Keratinocyte (primary cell): ENCODE results near the gene SNX30. TPM values are rescaled to one million over a fixed set of nuclear protein-coding genes. Genes with fewer than 3 reads are reported as not detected.

Source experiments
- DNase-seq: peaks from one replicate; pipeline ENCODE4 v3.0.0-alpha.2; 2011; ENCODE audit warnings: low read depth, missing footprints, low spot score
- FAIRE-seq: peaks from 2 replicates; lab custom pipeline; 2011; peaks lifted over from hg19 to GRCh38; lab: Jason Lieb, UNC
- H2AFZ ChIP-seq: 2 replicates; pipeline ENCODE4 v1.6.0; 2012; ENCODE audit warnings: low read length, control low read depth, inconsistent platforms; ENCODE audit not compliant: control insufficient read depth
- H3K27ac ChIP-seq: 2 replicates; pipeline ENCODE4 v1.5.1; 2011; ENCODE audit warnings: low read length; ENCODE audit not compliant: control insufficient read depth, insufficient read depth
- H3K27me3 ChIP-seq: 3 replicates; pipeline ENCODE4 v1.6.0; 2011; ENCODE audit warnings: low read length; ENCODE audit not compliant: control insufficient read depth, insufficient read depth; ENCODE audit errors: extremely low read depth
- H3K36me3 ChIP-seq, 2 experiments: 2 replicates in 1 of 2; 3 replicates in 1 of 2; pipeline ENCODE4 v1.5.1; 2011; ENCODE audit warnings: low read length in 2 of 2, mild to moderate bottlenecking in 1 of 2; ENCODE audit not compliant: control insufficient read depth in 2 of 2, insufficient read depth in 2 of 2; ENCODE audit errors: extremely low read depth in 1 of 2
- H3K4me1 ChIP-seq: 3 replicates; pipeline ENCODE4 v1.5.1; 2011; ENCODE audit warnings: low read length; ENCODE audit not compliant: control insufficient read depth, insufficient read depth; ENCODE audit errors: extremely low read depth
- H3K4me2 ChIP-seq: 3 replicates; pipeline ENCODE4 v1.6.0; 2011; ENCODE audit warnings: low read depth, low read length; ENCODE audit not compliant: control insufficient read depth, insufficient read depth; ENCODE audit errors: extremely low read depth
- H3K4me3 ChIP-seq, 3 experiments: fragments of 200-600 bp in 1 of 3; sonication (generic) in 1 of 3; 2 replicates in 2 of 3; 3 replicates in 1 of 3; pipeline ENCODE4 v1.5.1; 2011 to 2016; ENCODE audit warnings: low read length in 3 of 3, mild to moderate bottlenecking in 3 of 3, control low read depth in 2 of 3, inconsistent platforms in 1 of 3, low read depth in 1 of 3, mixed read lengths in 1 of 3, mixed run types in 1 of 3, moderate library complexity in 1 of 3; ENCODE audit not compliant: control insufficient read depth in 2 of 3, insufficient read depth in 2 of 3; ENCODE audit errors: extremely low read depth in 1 of 3
- H3K79me2 ChIP-seq: 2 replicates; pipeline ENCODE4 v1.6.0; 2012; ENCODE audit warnings: low read length; ENCODE audit not compliant: control insufficient read depth, insufficient read depth
- H3K9ac ChIP-seq: 3 replicates; pipeline ENCODE4 v1.6.0; 2011; ENCODE audit warnings: low read length; ENCODE audit not compliant: control insufficient read depth, insufficient read depth; ENCODE audit errors: extremely low read depth
- H3K9me1 ChIP-seq: 3 replicates; pipeline ENCODE4 v1.6.0; 2011; ENCODE audit warnings: low read length; ENCODE audit not compliant: control insufficient read depth, insufficient read depth; ENCODE audit errors: extremely low read depth
- H3K9me3 ChIP-seq: 2 replicates; pipeline ENCODE4 v1.5.1; 2012; ENCODE audit warnings: low read depth, low read length; ENCODE audit not compliant: control insufficient read depth
- H4K20me1 ChIP-seq: 3 replicates; pipeline ENCODE4 v1.6.0; 2011; ENCODE audit warnings: low read length; ENCODE audit not compliant: control insufficient read depth, insufficient read depth; ENCODE audit errors: extremely low read depth
- EZH2 ChIP-seq: IDR thresholded peaks from one replicate; pipeline ENCODE4 v1.6.1; 2012; ENCODE audit warnings: inconsistent platforms, mild to moderate bottlenecking, low read length, moderate library complexity
- dilution Hi-C: fragments of 300-500 bp; cut with MboI; formaldehyde crosslinking; loops from one replicate; pipeline ENCODE4 v1.7.0; 2020; ENCODE audit warnings: low sequenced_read_pairs; ENCODE audit not compliant: extremely low pct_ligation_motif_present
- polyA plus RNA-seq, 5 experiments: library from polyadenylated mRNA; depleted of rRNA in 3 of 5; stranded (reverse) in 3 of 5; stranded (forward) in 1 of 5; unstranded in 1 of 5; fragments of >200 nt; gene quantifications; 1 replicate in 1 of 5; 2 replicates in 3 of 5; 3 replicates in 1 of 5; pipeline versions ENCODE4 v1.2.1 to v1.2.3, GENCODE V29; 2011 to 2012; ENCODE audit warnings: missing spikeins in 2 of 5, low read depth in 1 of 5, low replicate concordance in 1 of 5
- TF ChIP-seq, protein P1 (sequence below), 3 experiments: IDR thresholded peaks in 1 of 3; conservative IDR thresholded peaks in 1 of 3; optimal IDR thresholded peaks in 1 of 3; 2 replicates in 2 of 3; 3 replicates in 1 of 3; pipeline versions ENCODE3 to v1.5.1; 2011; ENCODE audit warnings: low read length in 3 of 3, mild to moderate bottlenecking in 3 of 3, moderate library complexity in 2 of 3, control low read depth in 1 of 3, inconsistent platforms in 1 of 3; ENCODE audit not compliant: insufficient read depth in 2 of 3; ENCODE audit errors: extremely low read depth in 1 of 3

The SNX30 gene
- polyA plus RNA-seq, 1 donor (not counting 4 experiments of a cell fraction or from before 2014, with no cell fraction given), result 9.0 TPM

DNA sequence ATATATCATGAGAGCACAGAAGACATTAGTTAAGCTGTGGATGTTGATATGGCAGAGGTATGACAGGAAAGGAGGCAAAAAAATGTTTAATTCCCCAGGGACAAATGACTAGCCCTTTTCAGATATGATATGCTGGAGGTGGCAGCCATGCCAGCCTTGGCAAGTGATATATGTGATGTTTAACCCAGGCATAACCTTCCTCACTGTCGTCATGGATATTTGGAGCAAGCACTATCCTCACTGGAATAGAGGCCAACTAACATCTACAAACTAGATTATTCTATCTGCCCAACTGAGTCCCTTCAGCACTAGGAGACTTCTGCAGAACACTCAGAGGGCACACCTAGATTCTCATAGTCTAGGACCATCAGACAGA, 167.4 kb downstream of the SNX30 start:
- dilution Hi-C loops, result no loop called here
- Histone ChIP-seq H3K79me2 (no peaks in the 10 kb centered on the region), H3K27ac (no peak overlapping the region), H3K36me3 (no peaks in the 10 kb centered on the region), H4K20me1 (no peaks in the 10 kb centered on the region), H3K4me2 (peak overlapping the region; percentile 8), H3K9me3 (no peaks in the 10 kb centered on the region), H3K4me1 (peaks cover 13% of the 10 kb centered on the region), H3K27me3 (no peaks in the 10 kb centered on the region), H3K9me1 (no peaks in the 10 kb centered on the region), H3K4me3 (no peak overlapping the region), H2AFZ (no peak overlapping the region), H3K9ac (no peak overlapping the region)
- DNase-seq (no peak), FAIRE-seq (no peak)
- no peak for TF ChIP-seq EZH2
- TF ChIP-seq, protein P1, sequence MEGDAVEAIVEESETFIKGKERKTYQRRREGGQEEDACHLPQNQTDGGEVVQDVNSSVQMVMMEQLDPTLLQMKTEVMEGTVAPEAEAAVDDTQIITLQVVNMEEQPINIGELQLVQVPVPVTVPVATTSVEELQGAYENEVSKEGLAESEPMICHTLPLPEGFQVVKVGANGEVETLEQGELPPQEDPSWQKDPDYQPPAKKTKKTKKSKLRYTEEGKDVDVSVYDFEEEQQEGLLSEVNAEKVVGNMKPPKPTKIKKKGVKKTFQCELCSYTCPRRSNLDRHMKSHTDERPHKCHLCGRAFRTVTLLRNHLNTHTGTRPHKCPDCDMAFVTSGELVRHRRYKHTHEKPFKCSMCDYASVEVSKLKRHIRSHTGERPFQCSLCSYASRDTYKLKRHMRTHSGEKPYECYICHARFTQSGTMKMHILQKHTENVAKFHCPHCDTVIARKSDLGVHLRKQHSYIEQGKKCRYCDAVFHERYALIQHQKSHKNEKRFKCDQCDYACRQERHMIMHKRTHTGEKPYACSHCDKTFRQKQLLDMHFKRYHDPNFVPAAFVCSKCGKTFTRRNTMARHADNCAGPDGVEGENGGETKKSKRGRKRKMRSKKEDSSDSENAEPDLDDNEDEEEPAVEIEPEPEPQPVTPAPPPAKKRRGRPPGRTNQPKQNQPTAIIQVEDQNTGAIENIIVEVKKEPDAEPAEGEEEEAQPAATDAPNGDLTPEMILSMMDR (optimal IDR thresholded peaks at IDR 0.05 in 1 of 3, IDR thresholded peaks at IDR 0.05 in 1 of 3, conservative IDR thresholded peaks at IDR 0.05 in 1 of 3; ENCODE audit: extremely low read depth in 1 of 3, insufficient read depth in 2 of 3, low read length in 3 of 3), result no peak

DNA sequence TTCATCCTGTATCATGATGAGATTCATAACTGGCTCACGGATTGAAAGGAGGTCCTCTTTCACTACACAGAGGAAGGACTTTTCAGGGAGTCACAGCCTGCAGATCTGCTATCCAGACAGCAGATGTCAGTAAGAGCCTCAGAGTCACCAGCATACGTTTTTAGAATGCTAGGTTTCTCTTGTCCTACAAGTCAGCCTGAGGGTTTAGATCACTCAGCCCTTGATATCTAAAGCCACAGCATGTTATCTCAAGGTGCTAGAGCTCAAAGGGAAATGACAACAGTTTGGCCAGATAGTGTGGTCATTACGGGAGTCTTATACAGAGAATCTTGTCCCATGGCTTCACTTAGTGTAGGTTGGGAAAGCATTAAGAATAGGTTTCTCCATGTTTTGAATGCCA, 171.0 kb downstream of the SNX30 start:
- DNase-seq (no peak), FAIRE-seq (peak; percentile 93)
- TF ChIP-seq, protein P1 (optimal IDR thresholded peaks at IDR 0.05 in 1 of 3, IDR thresholded peaks at IDR 0.05 in 1 of 3, conservative IDR thresholded peaks at IDR 0.05 in 1 of 3; ENCODE audit: extremely low read depth in 1 of 3, insufficient read depth in 2 of 3, low read length in 3 of 3), result peak; percentile 65 to 79 (median 71)
- no peak for TF ChIP-seq EZH2
- no peaks in the 10 kb centered on the region for H3K79me2 ChIP-seq
- no peaks in the 10 kb centered on the region for H3K9me1 ChIP-seq
- H3K4me1 ChIP-seq, result peaks cover 13% of the 10 kb centered on the region
- no peaks in the 10 kb centered on the region for H3K9me3 ChIP-seq
- no peaks in the 10 kb centered on the region for H4K20me1 ChIP-seq
- H3K4me2 ChIP-seq, result no peak overlapping the region
- H3K27me3 ChIP-seq, result peaks cover 3% of the 10 kb centered on the region
- no peak overlapping the region for H3K9ac ChIP-seq
- dilution Hi-C loops, result no loop called here
- no peak overlapping the region for H3K27ac ChIP-seq
- no peak overlapping the region for H3K4me3 ChIP-seq
- H2AFZ ChIP-seq, result no peak overlapping the region
- H3K36me3 ChIP-seq, result no peaks in the 10 kb centered on the region

Other genes starting within 250 kb of the SNX30 start
- 11.6 to 22.0 TPM (median 17.5 TPM) in 3 replicates for gene INIP, start 32.6 kb upstream of the SNX30 start, polyA plus RNA-seq
- gene SLC46A2, start 140.1 kb downstream of the SNX30 start, polyA plus RNA-seq, result not detected in 3 replicates